Measurements from ENCODE around the gene SRCAP.

SRCAP gene

GRCh38 chr16:30657866-30658730 is 40.9 kb upstream of the SRCAP start, which contains the start of gene FBRS:
TSS of gene FBRS (plus strand) at chr16:30658431. CDS start at chr16:30659519, 1,088 bp downstream.
- no peak for TF ChIP-seq FOXM1 (IDR thresholded peaks at IDR 0.05; ENCODE audit: borderline replicate concordance, low read depth)
- no peak; the same call in 1 of the 2 replicates for TF ChIP-seq EP300 (IDR thresholded peaks at IDR 0.05; ENCODE audit: borderline replicate concordance)
- TF ChIP-seq TCF12 (IDR thresholded peaks at IDR 0.05; ENCODE audit: low read depth): peak; percentile 18; the same call in 1 of the 2 replicates
- TF ChIP-seq YY1 (IDR thresholded peaks at IDR 0.05; ENCODE audit: low read depth): peak; percentile 71
- 0 out of 2 replicates have a peak, but pooled peaks have one; percentile 13 for TF ChIP-seq CEBPB (IDR thresholded peaks at IDR 0.05)
- 0 out of 2 replicates have a peak, but pooled peaks have one; percentile 5 for TF ChIP-seq NFIC (IDR thresholded peaks at IDR 0.05)
- peak; percentile 46; the same call in 1 of the 2 replicates for TF ChIP-seq MAX (IDR thresholded peaks at IDR 0.05)
- peak; percentile 61 for TF ChIP-seq RAD21 (IDR thresholded peaks at IDR 0.05; ENCODE audit: low read depth)
- TF ChIP-seq ZBTB7A (IDR thresholded peaks at IDR 0.05; ENCODE audit: low read depth): no peak
- TF ChIP-seq TAF1 (IDR thresholded peaks at IDR 0.05; ENCODE audit: low read depth): peak; percentile 45; the same call in 1 of the 2 replicates
- TF ChIP-seq EGR1 (IDR thresholded peaks at IDR 0.05): peak; percentile 72
- TF ChIP-seq REST (IDR thresholded peaks at IDR 0.05; ENCODE audit: low read depth): no peak
- peak; percentile 86 for TF ChIP-seq CREB1 (IDR thresholded peaks at IDR 0.05; ENCODE audit: low read depth)
- TF ChIP-seq, protein P1, sequence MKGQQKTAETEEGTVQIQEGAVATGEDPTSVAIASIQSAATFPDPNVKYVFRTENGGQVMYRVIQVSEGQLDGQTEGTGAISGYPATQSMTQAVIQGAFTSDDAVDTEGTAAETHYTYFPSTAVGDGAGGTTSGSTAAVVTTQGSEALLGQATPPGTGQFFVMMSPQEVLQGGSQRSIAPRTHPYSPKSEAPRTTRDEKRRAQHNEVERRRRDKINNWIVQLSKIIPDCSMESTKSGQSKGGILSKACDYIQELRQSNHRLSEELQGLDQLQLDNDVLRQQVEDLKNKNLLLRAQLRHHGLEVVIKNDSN (IDR thresholded peaks at IDR 0.05): no peak
- no peak for TF ChIP-seq TEAD4 (IDR thresholded peaks at IDR 0.05)

DNA sequence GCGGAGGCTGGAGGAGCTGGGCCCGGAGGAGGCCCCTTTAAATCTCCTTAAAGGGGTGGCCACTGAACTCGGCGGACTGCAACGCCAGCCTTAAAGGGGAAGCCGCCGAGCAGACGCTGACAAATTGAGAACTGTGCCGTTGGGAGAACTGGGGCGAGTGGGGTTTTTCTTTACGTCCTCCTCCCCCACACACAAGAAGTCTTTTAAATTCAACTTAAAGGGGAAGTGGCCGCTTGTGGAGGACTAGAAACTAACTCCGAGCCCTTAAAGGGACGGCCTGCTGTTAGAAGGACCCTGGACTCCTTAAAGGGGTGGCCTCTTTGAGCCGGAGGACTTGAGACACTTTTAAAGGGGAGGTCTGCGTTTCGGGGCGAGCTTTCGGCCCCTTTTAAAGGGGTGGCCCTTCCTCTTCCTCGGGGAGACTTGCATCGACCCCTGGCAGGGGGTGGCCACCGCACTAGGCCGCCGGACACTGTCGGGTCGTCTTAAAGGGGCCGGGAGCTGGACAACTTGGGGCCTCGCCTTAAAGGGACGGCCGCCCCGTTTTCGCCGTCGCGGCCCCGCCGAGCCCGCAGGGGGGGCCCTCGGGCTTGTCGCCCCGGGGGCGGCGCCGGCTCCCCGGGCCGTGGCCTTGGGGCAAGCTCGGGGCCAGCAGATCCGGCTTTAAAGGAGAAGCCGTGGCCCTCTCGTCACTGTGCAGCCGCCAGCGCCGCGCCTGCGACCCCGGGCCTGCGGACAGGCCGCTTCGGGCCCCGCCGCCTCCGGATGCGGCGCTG is 40.1 kb upstream of the SRCAP start:
- TF ChIP-seq TEAD4 (IDR thresholded peaks at IDR 0.05) (no peak), YY1 (IDR thresholded peaks at IDR 0.05; ENCODE audit: low read depth) (no peak), RAD21 (IDR thresholded peaks at IDR 0.05; ENCODE audit: low read depth) (no peak), EGR1 (IDR thresholded peaks at IDR 0.05) (no peak), NFIC (IDR thresholded peaks at IDR 0.05) (no peak), TCF12 (IDR thresholded peaks at IDR 0.05; ENCODE audit: low read depth) (no peak), FOXM1 (IDR thresholded peaks at IDR 0.05; ENCODE audit: borderline replicate concordance, low read depth) (no peak), CREB1 (IDR thresholded peaks at IDR 0.05; ENCODE audit: low read depth) (no peak), ZBTB7A (IDR thresholded peaks at IDR 0.05; ENCODE audit: low read depth) (peak; percentile 14; the same call in 1 of the 2 replicates), MAX (IDR thresholded peaks at IDR 0.05) (peak; percentile 69), TAF1 (IDR thresholded peaks at IDR 0.05; ENCODE audit: low read depth) (no peak), CEBPB (IDR thresholded peaks at IDR 0.05) (no peak)
- TF ChIP-seq, protein P1 (IDR thresholded peaks at IDR 0.05): no peak

GRCh38 chr16:30659507-30660423 is 39.2 kb upstream of the SRCAP start:
- TF ChIP-seq TAF1 (IDR thresholded peaks at IDR 0.05; ENCODE audit: low read depth) (peak; percentile 43), CREB1 (IDR thresholded peaks at IDR 0.05; ENCODE audit: low read depth) (no peak), MAX (IDR thresholded peaks at IDR 0.05) (peak; percentile 28; the same call in 1 of the 2 replicates), YY1 (IDR thresholded peaks at IDR 0.05; ENCODE audit: low read depth) (no peak)

- TF ChIP-seq YY1 (IDR thresholded peaks at IDR 0.05; ENCODE audit: low read depth) (no peak), EP300 (IDR thresholded peaks at IDR 0.05; ENCODE audit: borderline replicate concordance) (no peak), TCF12 (IDR thresholded peaks at IDR 0.05; ENCODE audit: low read depth) (no peak), MAX (IDR thresholded peaks at IDR 0.05) (no peak), TEAD4 (IDR thresholded peaks at IDR 0.05) (no peak), RAD21 (IDR thresholded peaks at IDR 0.05; ENCODE audit: low read depth) (no peak), FOXM1 (IDR thresholded peaks at IDR 0.05; ENCODE audit: borderline replicate concordance, low read depth) (no peak), NFIC (IDR thresholded peaks at IDR 0.05) (no peak), EGR1 (IDR thresholded peaks at IDR 0.05) (no peak), TAF1 (IDR thresholded peaks at IDR 0.05; ENCODE audit: low read depth) (no peak), CREB1 (IDR thresholded peaks at IDR 0.05; ENCODE audit: low read depth) (no peak), CEBPB (IDR thresholded peaks at IDR 0.05) (no peak), REST (IDR thresholded peaks at IDR 0.05; ENCODE audit: low read depth) (no peak), ZBTB7A (IDR thresholded peaks at IDR 0.05; ENCODE audit: low read depth) (no peak)
- TF ChIP-seq, protein P1 (IDR thresholded peaks at IDR 0.05): no peak
Measured at GRCh38 chr16:30660424-30661261, 38.3 kb upstream of the SRCAP start.

Data from Ishikawa (cell line).